ENCODE measurements around the gene GJB3. TPM values are rescaled to one million over a fixed set of nuclear protein-coding genes. Genes with fewer than 3 reads are reported as not detected.
"Not testable (repeated sequence)": the region's sequence is repeated elsewhere in the genome, so short reads cannot be mapped to it uniquely, and the experiment has no call there.

The GJB3 gene
- polyA plus RNA-seq, 4 donors: 0.67 to 1.9 (median 0.78) TPM; not detected in 1

DNA sequence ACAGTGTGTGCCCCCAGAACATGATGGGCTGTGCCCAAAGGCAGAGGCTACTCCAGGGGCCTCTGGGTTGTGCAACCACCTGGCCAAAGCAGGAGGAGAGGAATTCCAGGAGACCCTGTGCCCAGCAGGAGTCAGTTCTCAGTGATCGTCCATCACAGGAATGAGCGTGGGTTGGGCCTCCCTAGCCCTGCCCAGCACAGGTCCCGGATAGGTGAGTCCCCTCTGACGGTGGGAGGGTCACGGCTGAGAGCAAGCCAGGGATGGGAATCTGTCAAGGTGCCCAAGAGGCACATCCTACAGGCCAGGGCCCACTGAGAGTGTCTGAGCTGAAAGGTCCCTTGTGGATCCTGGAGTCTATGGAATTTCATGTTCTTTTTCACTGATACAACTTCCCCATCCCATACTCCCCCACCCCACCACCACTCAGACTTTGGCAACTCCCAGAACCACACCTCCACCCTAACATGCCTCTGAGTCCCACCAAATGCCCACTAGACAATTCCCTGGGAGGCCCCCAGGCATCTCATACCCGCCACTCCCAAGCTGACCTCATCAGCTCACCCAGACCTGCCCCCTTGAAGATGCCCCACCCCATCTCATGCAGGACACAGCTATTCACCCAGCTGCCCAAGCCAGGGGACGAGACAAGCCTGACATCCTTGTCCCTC, 18.4 kb upstream of the GJB3 start:
- no peak for FAIRE-seq
- WGBS, 3 donors: 51 to 61% (median 58%) methylated on average over 7 of the region's 7 CpGs
- Histone ChIP-seq H3K27ac (ENCODE audit: low read depth in 1 of 3, low read length in 2 of 3) (no peak overlapping the region), H3K4me3 (ENCODE audit: low read depth in 1 of 3, low read length in 3 of 3) (no peak overlapping the region), H3K4me1 (ENCODE audit: control insufficient read depth in 3 of 3, insufficient read depth in 2 of 3, low read depth in 1 of 3, low read length in 2 of 3) (peaks cover 0 to 30% (median 0%) of the 10 kb centered on the region in 3 donors), H3K9me3 (ENCODE audit: control insufficient read depth in 2 of 2, insufficient read depth in 1 of 2, low read depth in 1 of 2, low read length in 1 of 2) (no peaks in the 10 kb centered on the region), H3K36me3 (ENCODE audit: control insufficient read depth in 3 of 3, insufficient read depth in 2 of 3, low read depth in 1 of 3, low read length in 3 of 3) (no peaks in the 10 kb centered on the region), H3K27me3 (ENCODE audit: control insufficient read depth in 3 of 3, insufficient read depth in 3 of 3, low read length in 3 of 3) (peaks cover 0 to 3% (median 2%) of the 10 kb centered on the region in 3 donors)
- DNase-seq: no peak

DNA sequence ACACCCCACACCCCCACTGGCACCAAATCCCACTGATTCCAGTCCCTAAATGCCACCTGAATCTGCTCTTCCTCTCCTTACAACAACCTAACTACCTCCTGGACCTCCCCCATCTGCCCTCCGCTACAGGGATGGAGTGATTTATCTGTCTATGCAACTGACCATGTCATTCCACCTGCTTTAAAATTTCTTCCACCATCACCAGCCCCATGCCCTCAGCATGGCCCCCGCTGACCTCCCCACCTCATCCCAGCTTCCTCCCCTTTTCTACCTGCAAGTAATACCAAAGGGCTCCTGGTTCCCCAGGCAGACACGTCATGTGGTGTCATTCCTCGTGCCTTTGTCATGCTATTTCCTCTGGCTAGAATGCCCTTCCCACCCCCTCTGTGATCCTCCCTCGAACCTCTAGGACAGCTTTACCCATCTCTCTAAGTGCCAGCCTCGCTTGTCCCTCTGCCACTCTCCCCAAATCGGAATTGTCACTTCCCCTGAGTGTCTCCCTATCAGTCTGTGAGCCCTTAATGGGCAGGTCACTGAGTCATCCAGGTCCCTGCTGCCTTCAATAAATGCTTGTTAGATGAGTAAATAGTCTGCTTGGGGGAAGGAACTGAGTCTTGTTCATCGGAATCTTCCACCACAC, 17.8 kb upstream of the GJB3 start:
- peaks cover 0 to 28% (median 0%) of the 10 kb centered on the region in 3 donors for H3K4me1 ChIP-seq (ENCODE audit: control insufficient read depth in 3 of 3, insufficient read depth in 2 of 3, low read depth in 1 of 3, low read length in 2 of 3)
- no peak overlapping the region for H3K4me3 ChIP-seq (ENCODE audit: low read depth in 1 of 3, low read length in 3 of 3)
- H3K27me3 ChIP-seq (ENCODE audit: control insufficient read depth in 3 of 3, insufficient read depth in 3 of 3, low read length in 3 of 3): peaks cover 0 to 3% (median 2%) of the 10 kb centered on the region in 3 donors
- no peaks in the 10 kb centered on the region for H3K9me3 ChIP-seq (ENCODE audit: control insufficient read depth in 2 of 2, insufficient read depth in 1 of 2, low read depth in 1 of 2, low read length in 1 of 2)
- H3K27ac ChIP-seq (ENCODE audit: low read depth in 1 of 3, low read length in 2 of 3): peak overlapping the region in 1 of 3 donors; percentile 11
- FAIRE-seq (no peak), DNase-seq (peak in 1 of 2 donors; percentile 46)
- WGBS, 3 donors: 26 to 46% (median 34%) methylated on average over 8 of the region's 8 CpGs
- no peaks in the 10 kb centered on the region for H3K36me3 ChIP-seq (ENCODE audit: control insufficient read depth in 3 of 3, insufficient read depth in 2 of 3, low read depth in 1 of 3, low read length in 3 of 3)

DNA sequence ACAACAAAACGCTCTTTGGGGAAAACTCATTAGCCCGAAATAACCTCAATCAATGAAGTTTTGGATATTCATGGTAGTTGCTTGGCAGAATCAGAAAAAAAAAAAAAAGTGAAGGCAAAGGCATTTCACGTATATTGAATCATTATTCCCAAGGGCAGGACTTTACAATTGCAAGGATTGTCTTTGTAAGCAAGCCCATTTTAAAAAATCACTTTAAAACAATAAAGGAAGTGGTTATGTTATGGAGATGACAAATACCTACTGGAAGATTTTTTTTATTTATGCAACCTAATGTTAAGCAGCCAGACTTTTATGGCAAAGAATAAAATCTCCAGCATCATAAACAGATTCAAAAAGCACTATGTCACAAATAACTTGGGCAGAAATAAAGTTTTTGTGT, 12.2 kb upstream of the GJB3 start:
- Histone ChIP-seq H3K27ac (ENCODE audit: low read depth in 1 of 3, low read length in 2 of 3) (no peak overlapping the region), H3K27me3 (ENCODE audit: control insufficient read depth in 3 of 3, insufficient read depth in 3 of 3, low read length in 3 of 3) (peaks cover 0 to 2% (median 0%) of the 10 kb centered on the region in 3 donors), H3K36me3 (ENCODE audit: control insufficient read depth in 3 of 3, insufficient read depth in 2 of 3, low read depth in 1 of 3, low read length in 3 of 3) (no peaks in the 10 kb centered on the region), H3K4me3 (ENCODE audit: low read depth in 1 of 3, low read length in 3 of 3) (no peak overlapping the region), H3K4me1 (ENCODE audit: control insufficient read depth in 3 of 3, insufficient read depth in 2 of 3, low read depth in 1 of 3, low read length in 2 of 3) (peaks cover 0 to 1% (median 0%) of the 10 kb centered on the region in 3 donors), H3K9me3 (ENCODE audit: control insufficient read depth in 2 of 2, insufficient read depth in 1 of 2, low read depth in 1 of 2, low read length in 1 of 2) (no peaks in the 10 kb centered on the region)
- DNase-seq: no peak
- FAIRE-seq: no peak
- 79 to 81% (median 80%) methylated on average over 3 of the region's 3 CpGs for WGBS, 3 donors

DNA sequence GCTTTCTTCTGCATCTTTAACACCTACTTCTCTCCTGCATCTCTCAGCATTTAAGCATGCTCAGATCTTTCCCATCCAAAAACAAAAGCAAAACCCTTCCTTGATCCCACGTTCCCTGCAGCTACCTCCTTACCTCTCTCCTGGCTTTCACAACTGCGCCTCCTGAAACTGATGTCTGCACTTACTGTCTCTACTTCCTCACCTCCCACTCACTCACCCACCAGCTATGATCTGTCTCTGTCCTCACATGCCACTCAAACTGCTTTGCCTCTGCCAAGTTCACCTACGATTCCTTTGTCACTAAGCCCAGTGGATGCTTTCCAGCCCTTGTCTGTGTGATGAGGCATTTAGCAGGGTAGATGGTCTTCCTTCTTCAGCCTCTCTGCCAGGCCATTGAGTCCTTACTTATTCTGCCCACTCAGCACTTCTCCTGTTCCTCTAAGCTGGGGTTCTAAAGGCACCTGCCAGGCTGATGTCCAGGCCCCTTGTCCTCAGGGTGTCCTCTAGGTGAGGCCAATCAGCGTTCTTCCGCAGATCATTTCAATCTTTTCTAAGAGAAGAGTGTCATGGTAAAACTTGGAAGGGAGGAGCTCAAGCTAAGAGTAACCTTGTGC, 10.0 kb upstream of the GJB3 start:
- Histone ChIP-seq H3K4me3 (ENCODE audit: low read depth in 1 of 3, low read length in 3 of 3) (no peak overlapping the region), H3K36me3 (ENCODE audit: control insufficient read depth in 3 of 3, insufficient read depth in 2 of 3, low read depth in 1 of 3, low read length in 3 of 3) (no peaks in the 10 kb centered on the region), H3K9me3 (ENCODE audit: control insufficient read depth in 2 of 2, insufficient read depth in 1 of 2, low read depth in 1 of 2, low read length in 1 of 2) (no peaks in the 10 kb centered on the region), H3K27ac (ENCODE audit: low read depth in 1 of 3, low read length in 2 of 3) (no peak overlapping the region), H3K4me1 (ENCODE audit: control insufficient read depth in 3 of 3, insufficient read depth in 2 of 3, low read depth in 1 of 3, low read length in 2 of 3) (no peaks in the 10 kb centered on the region), H3K27me3 (ENCODE audit: control insufficient read depth in 3 of 3, insufficient read depth in 3 of 3, low read length in 3 of 3) (peaks cover 0 to 3% (median 0%) of the 10 kb centered on the region in 3 donors)
- DNase-seq (no peak), FAIRE-seq (no peak)
- WGBS, 3 donors: 74 to 81% (median 78%) methylated on average over 5 of the region's 5 CpGs

DNA sequence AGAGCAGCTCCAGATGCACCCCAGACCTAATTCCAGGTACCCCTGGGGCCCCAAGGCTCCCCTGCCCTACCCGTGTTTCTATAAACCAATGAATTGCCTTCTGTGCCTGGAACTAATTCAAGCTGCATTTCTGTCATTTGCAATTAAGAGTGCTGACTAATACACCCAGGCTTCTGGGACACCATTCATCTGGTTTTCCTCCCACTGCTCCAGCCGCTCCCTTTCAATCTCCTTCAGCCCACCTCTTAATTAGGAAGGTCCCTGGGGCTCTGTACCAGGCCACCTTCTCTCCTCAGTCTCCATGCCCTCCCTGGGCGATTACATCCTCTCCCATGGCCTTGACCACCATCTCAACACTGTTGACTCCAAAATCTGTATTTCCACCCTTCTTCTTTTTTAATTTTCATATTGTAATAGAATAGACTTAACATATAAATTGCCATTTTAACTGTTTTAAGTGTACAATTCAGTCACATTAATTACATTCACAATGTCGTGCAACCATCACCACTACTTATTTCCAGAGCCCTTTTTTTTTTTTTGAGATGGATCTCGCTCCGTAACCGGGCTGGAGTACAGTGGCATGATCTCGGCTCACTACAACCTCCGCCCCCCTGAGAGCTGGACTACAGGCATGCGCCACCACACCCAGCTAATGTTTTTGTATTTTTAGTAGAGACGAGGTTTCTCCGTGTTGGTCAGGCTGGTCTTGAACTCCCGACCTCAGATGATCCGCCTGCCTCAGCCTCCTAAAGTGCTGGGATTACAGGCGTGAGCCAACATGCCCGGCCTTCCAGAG, 9.2 kb upstream of the GJB3 start:
- Histone ChIP-seq H3K9me3 (ENCODE audit: control insufficient read depth in 2 of 2, insufficient read depth in 1 of 2, low read depth in 1 of 2, low read length in 1 of 2) (no peaks in the 10 kb centered on the region), H3K27ac (ENCODE audit: low read depth in 1 of 3, low read length in 2 of 3) (no peak overlapping the region), H3K36me3 (ENCODE audit: control insufficient read depth in 3 of 3, insufficient read depth in 2 of 3, low read depth in 1 of 3, low read length in 3 of 3) (no peaks in the 10 kb centered on the region), H3K27me3 (ENCODE audit: control insufficient read depth in 3 of 3, insufficient read depth in 3 of 3, low read length in 3 of 3) (peaks cover 0 to 3% (median 0%) of the 10 kb centered on the region in 3 donors), H3K4me3 (ENCODE audit: low read depth in 1 of 3, low read length in 3 of 3) (no peak overlapping the region), H3K4me1 (ENCODE audit: control insufficient read depth in 3 of 3, insufficient read depth in 2 of 3, low read depth in 1 of 3, low read length in 2 of 3) (no peaks in the 10 kb centered on the region)
- DNase-seq (no peak), FAIRE-seq (no peak)
- 84 to 86% (median 86%) methylated on average over 16 of the region's 16 CpGs for WGBS, 3 donors

DNA sequence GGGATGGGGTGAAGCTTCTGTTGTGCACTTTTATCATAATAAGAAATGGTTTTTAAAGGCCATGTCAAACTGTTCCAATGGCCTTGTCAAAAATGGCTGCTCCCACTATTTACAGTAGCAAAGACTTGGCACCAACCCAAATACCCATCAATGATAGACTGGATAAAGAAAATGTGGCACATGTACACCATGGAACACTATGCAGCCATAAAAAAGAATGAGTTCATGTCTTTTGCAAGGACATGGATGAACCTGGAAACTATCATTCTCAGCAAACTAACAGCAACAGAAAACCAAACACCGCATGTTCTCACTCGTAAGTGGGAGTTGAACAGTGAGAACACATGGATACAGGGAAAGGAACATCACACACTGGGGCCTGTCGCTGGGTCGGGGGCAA, 7.9 kb upstream of the GJB3 start:
- not testable (repeated sequence) for H3K4me1 ChIP-seq (ENCODE audit: control insufficient read depth in 3 of 3, insufficient read depth in 2 of 3, low read depth in 1 of 3, low read length in 2 of 3); H3K27ac ChIP-seq (ENCODE audit: low read depth in 1 of 3, low read length in 2 of 3); H3K9me3 ChIP-seq (ENCODE audit: control insufficient read depth in 2 of 2, insufficient read depth in 1 of 2, low read depth in 1 of 2, low read length in 1 of 2); H3K27me3 ChIP-seq (ENCODE audit: control insufficient read depth in 3 of 3, insufficient read depth in 3 of 3, low read length in 3 of 3); FAIRE-seq; DNase-seq; H3K36me3 ChIP-seq (ENCODE audit: control insufficient read depth in 3 of 3, insufficient read depth in 2 of 3, low read depth in 1 of 3, low read length in 3 of 3); H3K4me3 ChIP-seq (ENCODE audit: low read depth in 1 of 3, low read length in 3 of 3)
- 82 to 93% (median 87%) methylated on average over 4 of the region's 4 CpGs for WGBS, 3 donors

DNA sequence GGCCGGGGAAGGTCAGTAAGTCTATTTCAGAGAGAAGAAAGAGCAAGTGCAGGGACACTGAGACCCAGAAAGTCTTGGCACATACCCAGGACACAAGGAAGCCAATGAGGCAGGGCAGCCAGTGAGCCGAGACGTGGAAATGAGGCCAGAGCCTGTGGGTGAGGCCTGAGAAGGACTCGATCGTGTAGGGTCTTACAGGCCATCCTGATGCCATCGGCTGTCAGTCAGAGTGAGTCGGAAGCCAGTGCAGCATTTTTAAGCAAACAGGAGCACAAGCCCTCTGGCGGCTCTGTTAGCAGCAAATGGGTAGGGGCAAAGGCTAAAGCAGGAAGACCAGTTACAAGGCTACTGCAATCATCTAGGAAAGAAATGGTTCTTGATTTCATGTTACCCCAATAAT, 6.1 kb upstream of the GJB3 start:
- DNase-seq: no peak
- Histone ChIP-seq H3K4me3 (ENCODE audit: low read depth in 1 of 3, low read length in 3 of 3) (no peak overlapping the region), H3K27ac (ENCODE audit: low read depth in 1 of 3, low read length in 2 of 3) (no peak overlapping the region), H3K27me3 (ENCODE audit: control insufficient read depth in 3 of 3, insufficient read depth in 3 of 3, low read length in 3 of 3) (peaks cover 0 to 7% (median 2%) of the 10 kb centered on the region in 3 donors), H3K9me3 (ENCODE audit: control insufficient read depth in 2 of 2, insufficient read depth in 1 of 2, low read depth in 1 of 2, low read length in 1 of 2) (no peaks in the 10 kb centered on the region), H3K36me3 (ENCODE audit: control insufficient read depth in 3 of 3, insufficient read depth in 2 of 3, low read depth in 1 of 3, low read length in 3 of 3) (no peaks in the 10 kb centered on the region), H3K4me1 (ENCODE audit: control insufficient read depth in 3 of 3, insufficient read depth in 2 of 3, low read depth in 1 of 3, low read length in 2 of 3) (no peaks in the 10 kb centered on the region)
- WGBS, 3 donors: 62 to 80% (median 78%) methylated on average over 8 of the region's 8 CpGs
- no peak for FAIRE-seq

DNA sequence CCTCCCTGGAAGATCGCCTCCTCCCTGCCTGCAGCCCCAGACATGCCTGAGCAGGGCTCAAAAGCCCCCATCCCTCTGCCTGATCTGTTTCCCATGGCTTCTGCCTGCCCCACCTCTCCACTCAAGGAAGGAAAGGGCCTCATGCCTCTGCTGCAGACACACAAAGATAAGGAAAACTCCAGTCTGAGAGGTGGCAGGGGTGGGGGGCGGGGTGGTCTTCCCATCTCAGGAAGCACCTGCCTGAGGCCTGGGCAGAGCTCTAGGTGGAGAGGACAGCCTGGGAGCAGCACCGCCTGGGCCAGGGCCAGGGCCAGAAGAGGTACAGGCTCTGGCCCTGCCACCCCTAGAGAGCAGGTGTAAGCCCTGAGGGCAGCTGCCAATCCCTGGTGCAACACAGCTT, 4.1 kb upstream of the GJB3 start:
- no peak for FAIRE-seq
- no peak overlapping the region for H3K4me3 ChIP-seq (ENCODE audit: low read depth in 1 of 3, low read length in 3 of 3)
- H3K27ac ChIP-seq (ENCODE audit: low read depth in 1 of 3, low read length in 2 of 3): no peak overlapping the region
- no peaks in the 10 kb centered on the region for H3K9me3 ChIP-seq (ENCODE audit: control insufficient read depth in 2 of 2, insufficient read depth in 1 of 2, low read depth in 1 of 2, low read length in 1 of 2)
- DNase-seq: no peak
- peaks cover 0 to 17% (median 14%) of the 10 kb centered on the region in 3 donors for H3K27me3 ChIP-seq (ENCODE audit: control insufficient read depth in 3 of 3, insufficient read depth in 3 of 3, low read length in 3 of 3)
- H3K4me1 ChIP-seq (ENCODE audit: control insufficient read depth in 3 of 3, insufficient read depth in 2 of 3, low read depth in 1 of 3, low read length in 2 of 3): peaks cover 0 to 3% (median 0%) of the 10 kb centered on the region in 3 donors
- WGBS, 3 donors: 63 to 73% (median 72%) methylated on average over 3 of the region's 3 CpGs
- no peaks in the 10 kb centered on the region for H3K36me3 ChIP-seq (ENCODE audit: control insufficient read depth in 3 of 3, insufficient read depth in 2 of 3, low read depth in 1 of 3, low read length in 3 of 3)

Measured in small intestine (tissue), 7 donors.